H1 (cell line): Measurements from ENCODE around the gene PLCL1. TPM values are rescaled to one million over a fixed set of nuclear protein-coding genes. Genes with fewer than 3 reads are reported as not detected.

Experiments used
- CTCF ChIA-PET: fragments of 300-600 bp; sonication (Branson Sonifier 250); formaldehyde crosslinking; loops from one replicate; lab custom pipeline; 2021; ENCODE audit not compliant: partially characterized antibody; lab: Charles Lee
- POLR2A ChIA-PET: fragments of 300-600 bp; sonication (Branson Sonifier 250); formaldehyde crosslinking; loops from one replicate; lab custom pipeline; 2021; ENCODE audit warnings: inconsistent platforms; ENCODE audit not compliant: partially characterized antibody; lab: Charles Lee
- DNase-seq, 2 experiments: peaks; one replicate each; pipeline versions ENCODE4 v3.0.0 to v3.0.0-alpha.2; 2010 to 2022; ENCODE audit warnings: low spot score in 2 of 2, low read depth in 1 of 2, mixed read lengths in 1 of 2
- FAIRE-seq: peaks from 2 replicates; lab custom pipeline; 2011; peaks lifted over from hg19 to GRCh38; lab: Jason Lieb, UNC
- H2AFZ ChIP-seq: 2 replicates; pipeline ENCODE4 v1.8.1; 2012; ENCODE audit warnings: low read length, inconsistent platforms
- H2AK5ac ChIP-seq: 2 replicates; pipeline ENCODE4 v1.6.1; 2013; ENCODE audit warnings: low read depth, low read length
- H2BK120ac ChIP-seq: replicated peaks from 2 replicates; pipeline ENCODE3; 2013; ENCODE audit warnings: low read depth, low read length, inconsistent platforms
- H2BK12ac ChIP-seq: 2 replicates; pipeline ENCODE4 v1.6.1; 2013; ENCODE audit warnings: low read depth, low read length
- H2BK15ac ChIP-seq: 2 replicates; pipeline ENCODE4 v1.6.1; 2013; ENCODE audit warnings: low read length
- H2BK20ac ChIP-seq: 2 replicates; pipeline ENCODE4 v1.6.1; 2013; ENCODE audit warnings: low read length
- H2BK5ac ChIP-seq: 2 replicates; pipeline ENCODE4 v1.6.1; 2013; ENCODE audit warnings: low read depth, low read length
- H3K14ac ChIP-seq: 2 replicates; pipeline ENCODE4 v1.6.1; 2013; ENCODE audit warnings: inconsistent platforms; ENCODE audit not compliant: insufficient read length
- H3K18ac ChIP-seq: 2 replicates; pipeline ENCODE4 v1.6.1; 2013; ENCODE audit warnings: low read length; ENCODE audit errors: extremely low read depth
- H3K23ac ChIP-seq: 2 replicates; pipeline ENCODE4 v1.6.1; 2013; ENCODE audit warnings: inconsistent platforms; ENCODE audit not compliant: insufficient read length
- H3K23me2 ChIP-seq: 2 replicates; pipeline ENCODE4 v1.6.1; 2013; ENCODE audit warnings: low read depth, low read length
- H3K27ac ChIP-seq: 2 replicates; pipeline ENCODE4 v1.6.1; 2011; ENCODE audit warnings: low read depth, low read length, inconsistent platforms
- H3K27me3 ChIP-seq, 4 experiments: replicated peaks in 1 of 4; 1 replicate in 1 of 4; 2 replicates in 3 of 4; pipeline versions ENCODE4 v1.6.1 to v1.8.1; 2011 to 2013; ENCODE audit warnings: low read length in 3 of 4, mild to moderate bottlenecking in 3 of 4, inconsistent platforms in 2 of 4, mixed read lengths in 2 of 4, moderate library complexity in 1 of 4; ENCODE audit not compliant: control insufficient read depth in 3 of 4, insufficient read depth in 3 of 4; ENCODE audit errors: extremely low read depth in 1 of 4
- H3K36me3 ChIP-seq, 4 experiments: 2 replicates each; pipeline versions ENCODE4 v1.6.1 to v1.8.1; 2011 to 2013; ENCODE audit warnings: mild to moderate bottlenecking in 4 of 4, low read length in 3 of 4, moderate library complexity in 2 of 4, control low read depth in 1 of 4, inconsistent platforms in 1 of 4; ENCODE audit not compliant: insufficient read depth in 4 of 4, control insufficient read depth in 2 of 4
- H3K4ac ChIP-seq: replicated peaks from 2 replicates; pipeline ENCODE3; 2013; ENCODE audit warnings: low read length, low read depth, mixed read lengths, inconsistent platforms; ENCODE audit not compliant: insufficient read length
- H3K4me1 ChIP-seq, 4 experiments: replicated peaks in 1 of 4; 1 replicate in 1 of 4; 2 replicates in 3 of 4; pipeline versions ENCODE4 v1.6.1 to v1.8.1; 2011 to 2013; ENCODE audit warnings: low read length in 3 of 4, inconsistent platforms in 2 of 4, mixed read lengths in 1 of 4; ENCODE audit not compliant: insufficient read depth in 4 of 4, control insufficient read depth in 3 of 4
- H3K4me2 ChIP-seq, 2 experiments: 2 replicates each; pipeline versions ENCODE4 v1.6.1 to v1.8.1; 2011 to 2013; ENCODE audit warnings: low read depth in 2 of 2, low read length in 2 of 2, control low read depth in 1 of 2, inconsistent platforms in 1 of 2, mild to moderate bottlenecking in 1 of 2; ENCODE audit not compliant: insufficient read depth in 1 of 2
- H3K4me3 ChIP-seq, 4 experiments: fragments of 200-600, 300-600 bp in 1 of 4; sonication (generic), shearing (Covaris generic), sonication (Bioruptor Twin) in 1 of 4; 2 replicates each; pipeline versions ENCODE4 v1.5.1 to v1.8.1; 2011 to 2016; ENCODE audit warnings: low read length in 4 of 4, low read depth in 3 of 4, control low read depth in 2 of 4, inconsistent platforms in 2 of 4, mild to moderate bottlenecking in 2 of 4, mixed read lengths in 1 of 4, moderate library complexity in 1 of 4; ENCODE audit not compliant: insufficient read depth in 2 of 4; ENCODE audit errors: extremely low read depth in 1 of 4
- H3K56ac ChIP-seq: replicated peaks from 2 replicates; pipeline ENCODE3; 2013; ENCODE audit warnings: low read depth, mild to moderate bottlenecking, mixed read lengths, low read length, inconsistent platforms; ENCODE audit not compliant: insufficient read length
- H3K79me1 ChIP-seq: 2 replicates; pipeline ENCODE4 v1.6.1; 2013; ENCODE audit warnings: low read depth, low read length, control low read depth
- H3K79me2 ChIP-seq, 2 experiments: 2 replicates each; pipeline versions ENCODE4 v1.6.1 to v1.8.1; 2012 to 2013; ENCODE audit warnings: low read length in 2 of 2, mild to moderate bottlenecking in 2 of 2, inconsistent platforms in 1 of 2; ENCODE audit not compliant: insufficient read depth in 2 of 2, control insufficient read depth in 1 of 2
- H3K9ac ChIP-seq, 4 experiments: replicated peaks in 1 of 4; 1 replicate in 1 of 4; 2 replicates in 3 of 4; pipeline versions ENCODE4 v1.6.1 to v1.8.1; 2011 to 2013; ENCODE audit warnings: low read depth in 3 of 4, low read length in 3 of 4, control low read depth in 2 of 4, mild to moderate bottlenecking in 2 of 4, moderate library complexity in 2 of 4, inconsistent platforms in 1 of 4; ENCODE audit errors: extremely low read depth in 1 of 4
- H3K9me3 ChIP-seq, 2 experiments: 2 replicates each; pipeline versions ENCODE4 v1.6.1 to v1.8.1; 2012 to 2013; ENCODE audit warnings: mild to moderate bottlenecking in 2 of 2, moderate library complexity in 2 of 2, control low read depth in 1 of 2, inconsistent platforms in 1 of 2, low read depth in 1 of 2, low read length in 1 of 2, mixed read lengths in 1 of 2; ENCODE audit not compliant: insufficient read depth in 2 of 2
- H4K20me1 ChIP-seq, 2 experiments: replicated peaks in 1 of 2; 2 replicates each; pipeline versions ENCODE3 to v1.8.1; 2011 to 2013; ENCODE audit warnings: inconsistent platforms in 2 of 2, low read length in 2 of 2, mild to moderate bottlenecking in 1 of 2; ENCODE audit not compliant: insufficient read depth in 2 of 2, control insufficient read depth in 1 of 2
- H4K5ac ChIP-seq: 2 replicates; pipeline ENCODE4 v1.6.1; 2013; ENCODE audit warnings: low read length, low read depth, mixed read lengths, inconsistent platforms; ENCODE audit not compliant: insufficient read length
- H4K8ac ChIP-seq: 2 replicates; pipeline ENCODE4 v1.8.0; 2013; ENCODE audit warnings: mild to moderate bottlenecking, moderate library complexity, low read length, inconsistent platforms; ENCODE audit not compliant: insufficient read depth; ENCODE audit errors: extremely low read depth
- H4K91ac ChIP-seq: replicated peaks from 2 replicates; pipeline ENCODE3; 2013; ENCODE audit warnings: low read length, mixed read lengths, inconsistent platforms; ENCODE audit not compliant: insufficient read length
- RAD21 ChIP-seq, 2 experiments: IDR thresholded peaks in 1 of 2; conservative IDR thresholded peaks in 1 of 2; 2 replicates each; pipeline ENCODE4 v1.6.1; 2011; ENCODE audit warnings: low read depth in 2 of 2, low read length in 2 of 2, improper control_type of control experiment in 1 of 2, inconsistent platforms in 1 of 2, mild to moderate bottlenecking in 1 of 2, moderate library complexity in 1 of 2
- TAF1 ChIP-seq: IDR thresholded peaks from 2 replicates; pipeline ENCODE4 v1.6.1; 2011; ENCODE audit warnings: mild to moderate bottlenecking, low read depth, low read length
- WGBS, 2 experiments: shearing (Covaris generic) in 1 of 2; methylation state at CpG; one replicate each; pipeline versions ENCODE4 v1.1.6 to v1.1.7; 2013 to 2015; ENCODE audit warnings: low lambda C conversion rate in 2 of 2, mixed read lengths in 2 of 2, inconsistent platforms in 1 of 2, low coverage in 1 of 2, missing lambda C conversion rate in 1 of 2; ENCODE audit not compliant: insufficient replicate concordance in 2 of 2, insufficient coverage in 1 of 2, insufficient read length in 1 of 2; ENCODE audit errors: extremely low coverage in 1 of 2, missing lambda C conversion rate in 1 of 2; 5-methylcytosine and 5-hydroxymethylcytosine counted together
- polyA plus RNA-seq, 7 experiments: library from polyadenylated mRNA; depleted of rRNA in 3 of 7; stranded (reverse) in 5 of 7; unstranded in 2 of 7; fragments of >200 nt in 5 of 7; fragments of 200-250 nt in 2 of 7; gene quantifications; 1 replicate in 5 of 7; 2 replicates in 1 of 7; 4 replicates in 1 of 7; pipeline versions ENCODE4 v1.2.1 to v1.2.3, GENCODE V29; 2011 to 2013; ENCODE audit warnings: missing spikeins in 2 of 7, mixed read lengths in 2 of 7
- total RNA-seq: library from RNA; stranded (reverse); fragmentation: NEBNext Ultra II Directional; extraction: Animal tissue kit (Norgen Biotek cat#: 25700); gene quantifications from 2 replicates; pipeline ENCODE4 v1.2.1, GENCODE V29; 2021
- TF ChIP-seq, protein P1 (sequence below), 3 experiments: IDR thresholded peaks; 1 replicate in 2 of 3; 2 replicates in 1 of 3; pipeline versions ENCODE4 v1.5.1 to v1.6.1; 2011; ENCODE audit warnings: low read length in 3 of 3, mild to moderate bottlenecking in 3 of 3, inconsistent platforms in 2 of 3, low read depth in 1 of 3, moderate library complexity in 1 of 3; ENCODE audit not compliant: insufficient read depth in 1 of 3; ENCODE audit errors: control extremely low read depth in 1 of 3

Gene PLCL1
- total and polyA plus RNA-seq, 2 of the 8 experiments (the other 6 are each of a cell fraction or from before 2014, with no cell fraction given) = not detected

DNA sequence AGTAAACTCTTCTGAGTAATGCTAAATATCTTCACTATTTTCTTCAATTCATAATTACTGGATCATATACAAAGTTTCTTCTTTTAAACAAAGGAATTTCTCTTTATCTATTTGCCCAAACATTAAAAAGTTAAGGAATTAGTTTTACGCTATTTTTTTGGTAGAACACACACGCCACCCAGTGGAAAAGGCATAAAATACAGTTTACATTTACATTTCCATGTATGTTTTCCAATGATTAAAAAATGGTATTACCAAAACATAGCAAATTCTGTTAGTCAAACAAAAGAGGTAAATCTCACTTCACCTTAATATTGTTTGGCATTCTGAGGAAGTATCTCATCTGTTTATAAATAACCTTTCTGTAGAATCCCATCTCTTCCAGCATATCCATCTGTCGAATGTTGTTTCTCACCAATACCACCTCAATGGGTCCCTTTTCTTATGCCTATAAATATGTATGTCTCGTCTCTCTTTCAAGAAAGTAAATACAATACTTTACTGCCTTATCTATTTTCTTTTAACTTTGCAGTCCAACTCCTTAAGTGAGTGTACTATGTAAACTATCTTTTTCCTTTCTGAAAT is 26.5 kb upstream of the PLCL1 start:
- ChIA-PET CTCF (interaction anchor here (0.6 to 2.5 kb wide), 19 partner anchors 13 to 1431 kb away, joined by 3 to 12 read pairs (median 3); partner anchors contain the start of gene MARS2), POLR2A (no interaction called here)
- Histone ChIP-seq H3K79me1 (no peaks in the 10 kb centered on the region), H3K79me2 (no peaks in the 10 kb centered on the region), H4K8ac (no peak overlapping the region), H2BK15ac (no peak overlapping the region), H4K5ac (no peak overlapping the region), H2BK120ac (no peak overlapping the region), H3K56ac (no peak overlapping the region), H4K91ac (no peak overlapping the region), H3K9me3 (no peaks in the 10 kb centered on the region), H3K23me2 (no peaks in the 10 kb centered on the region; the same call in 1 of the 2 replicates), H3K4me1 (no peaks in the 10 kb centered on the region), H3K18ac (no peak overlapping the region), H4K20me1 (no peaks in the 10 kb centered on the region), H2AK5ac (no peak overlapping the region), H3K14ac (no peak overlapping the region), H2BK12ac (no peak overlapping the region), H3K4me2 (no peak overlapping the region), H3K27ac (no peak overlapping the region), H2BK20ac (no peak overlapping the region), H3K27me3 (no peaks in the 10 kb centered on the region), H2AFZ (no peak overlapping the region), H3K4me3 (no peak overlapping the region), H2BK5ac (no peak overlapping the region), H3K23ac (no peak overlapping the region), H3K9ac (no peak overlapping the region), H3K4ac (no peak overlapping the region), H3K36me3 (no peaks in the 10 kb centered on the region)
- FAIRE-seq (peak; percentile 63), DNase-seq (no peak)
- 36% methylated on average over 4 of the region's 4 CpGs; no CpG with 5 or more reads in 1 of the 2 experiments for WGBS, 2 experiments
- TF ChIP-seq, protein P1, sequence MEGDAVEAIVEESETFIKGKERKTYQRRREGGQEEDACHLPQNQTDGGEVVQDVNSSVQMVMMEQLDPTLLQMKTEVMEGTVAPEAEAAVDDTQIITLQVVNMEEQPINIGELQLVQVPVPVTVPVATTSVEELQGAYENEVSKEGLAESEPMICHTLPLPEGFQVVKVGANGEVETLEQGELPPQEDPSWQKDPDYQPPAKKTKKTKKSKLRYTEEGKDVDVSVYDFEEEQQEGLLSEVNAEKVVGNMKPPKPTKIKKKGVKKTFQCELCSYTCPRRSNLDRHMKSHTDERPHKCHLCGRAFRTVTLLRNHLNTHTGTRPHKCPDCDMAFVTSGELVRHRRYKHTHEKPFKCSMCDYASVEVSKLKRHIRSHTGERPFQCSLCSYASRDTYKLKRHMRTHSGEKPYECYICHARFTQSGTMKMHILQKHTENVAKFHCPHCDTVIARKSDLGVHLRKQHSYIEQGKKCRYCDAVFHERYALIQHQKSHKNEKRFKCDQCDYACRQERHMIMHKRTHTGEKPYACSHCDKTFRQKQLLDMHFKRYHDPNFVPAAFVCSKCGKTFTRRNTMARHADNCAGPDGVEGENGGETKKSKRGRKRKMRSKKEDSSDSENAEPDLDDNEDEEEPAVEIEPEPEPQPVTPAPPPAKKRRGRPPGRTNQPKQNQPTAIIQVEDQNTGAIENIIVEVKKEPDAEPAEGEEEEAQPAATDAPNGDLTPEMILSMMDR (IDR thresholded peaks at IDR 0.05; ENCODE audit: control extremely low read depth in 1 of 3, insufficient read depth in 1 of 3, low read depth in 1 of 3, low read length in 3 of 3) = peak in 2 of 3 experiments; percentile 40 to 45; a peak in 2 of 4 replicates
- peak; percentile 72 to 86 for TF ChIP-seq RAD21 (IDR thresholded peaks at IDR 0.05 in 1 of 2, conservative IDR thresholded peaks at IDR 0.05 in 1 of 2; ENCODE audit: low read depth in 2 of 2, low read length in 2 of 2)
- TF ChIP-seq TAF1 = no peak
